Adrenal gland (tissue), 12 donors: ENCODE data around the gene ALDH5A1. TPM values are rescaled to one million over a fixed set of nuclear protein-coding genes. Genes with fewer than 3 reads are reported as not detected.

Experiments
- DNase-seq, 7 donors: peaks; one replicate each; pipeline ENCODE4 v3.0.0-alpha.2; 2019 to 2020
- H3K27ac ChIP-seq, 5 donors: fragments of 200-600 bp; sonication (generic) in 4 of 5; 1 replicate in 3 of 5; 2 replicates in 2 of 5; pipeline versions ENCODE4 v1.5.1 to v1.8.0; 2016 to 2020; ENCODE audit warnings: mild to moderate bottlenecking in 1 of 5
- H3K27me3 ChIP-seq: fragments of 200-600 bp; 2 replicates; pipeline ENCODE4 v1.8.0; 2021
- H3K36me3 ChIP-seq, 2 donors: fragments of 200-600 bp; replicated peaks in 1 of 2; 1 replicate in 1 of 2; 2 replicates in 1 of 2; pipeline versions ENCODE4 v1.5.1 to v1.8.0; 2018 to 2022
- H3K4me1 ChIP-seq, 2 donors: fragments of 200-600 bp; replicated peaks in 1 of 2; 1 replicate in 1 of 2; 2 replicates in 1 of 2; pipeline versions ENCODE4 v1.5.1 to v1.8.0; 2018 to 2021
- H3K4me3 ChIP-seq, 4 donors: fragments of 200-600 bp; sonication (generic) in 3 of 4; one replicate each; pipeline ENCODE4 v1.5.1; 2016 to 2018
- H3K9me3 ChIP-seq, 3 donors: fragments of 200-600 bp; sonication (generic) in 1 of 3; replicated peaks in 1 of 3; 1 replicate in 2 of 3; 2 replicates in 1 of 3; pipeline versions ENCODE4 v1.5.1 to v1.8.0; 2016 to 2021
- POLR2A ChIP-seq, 2 donors: fragments of 450-650 bp; IDR thresholded peaks; one replicate each; pipeline ENCODE4 v1.6.1; 2017; ENCODE audit warnings: antibody characterized with exemption in 2 of 2, mild to moderate bottlenecking in 2 of 2, moderate library complexity in 1 of 2
- WGBS, 4 donors: extraction: QIAGEN DNeasy Blood & Tissue Kit in 2 of 4; methylation state at CpG; one replicate each; pipeline versions ENCODE4 v1.1.5 to v1.1.7; 2013 to 2017; 5-methylcytosine and 5-hydroxymethylcytosine counted together
- intact Hi-C, 2 donors: fragments of 100-400 bp; cut with DNase I; formaldehyde crosslinking; loops; one replicate each; pipeline versions ENCODE4 v1.14.1 to v1.15.0; 2022 to 2023
- polyA plus RNA-seq, 3 donors: library from polyadenylated mRNA; stranded (reverse); fragments of 200-250 nt in 2 of 3; fragments of 350-450 nt in 1 of 3; fragmentation: Illumina TruSeq in 1 of 3; extraction: RNeasy Lipid Tissue Mini Kit (QIAGEN cat#74804) in 1 of 3; gene quantifications; one replicate each; pipeline ENCODE4 v1.2.3, GENCODE V29; 2013 to 2014
- total RNA-seq, 9 donors: library from RNA; depleted of rRNA in 4 of 9; stranded (reverse); fragments of >200 nt in 4 of 9; fragments of 120-200 nt in 1 of 9; fragmentation: NEBNext Ultra II Directional in 1 of 9; extraction: Animal tissue kit (Norgen Biotek cat#: 25700) in 1 of 9; gene quantifications; one replicate each; pipeline versions ENCODE4 v1.1.0 to v1.2.4, GENCODE V29; 2013 to 2023
- TF ChIP-seq, protein P1 (sequence below), 6 experiments: fragments of 450-650 bp in 4 of 6; fragments of 200-600 bp in 2 of 6; sonication (generic) in 1 of 6; IDR thresholded peaks; 1 replicate in 5 of 6; 2 replicates in 1 of 6; pipeline versions ENCODE4 v1.5.1 to v1.8.0; 2016 to 2021; ENCODE audit warnings: antibody characterized with exemption in 6 of 6, mild to moderate bottlenecking in 2 of 6, moderate library complexity in 1 of 6
- donor health status: healthy with polysubstance abuse.
- donor health status: Bipolar disorder and iron deficiency.
- donor health status: DM: yes; HTN: yes; CAD: no.
- donor health status: DM: no; HTN: no; CAD: no.
- donor health status: DM: no; HTN: no; CAD: no.
- donor health status: DM: yes; HTN: yes; CAD: no.

ALDH5A1 gene
- total and polyA plus RNA-seq, 12 donors = 3.2 to 23.1 (median 10.5) TPM

DNA sequence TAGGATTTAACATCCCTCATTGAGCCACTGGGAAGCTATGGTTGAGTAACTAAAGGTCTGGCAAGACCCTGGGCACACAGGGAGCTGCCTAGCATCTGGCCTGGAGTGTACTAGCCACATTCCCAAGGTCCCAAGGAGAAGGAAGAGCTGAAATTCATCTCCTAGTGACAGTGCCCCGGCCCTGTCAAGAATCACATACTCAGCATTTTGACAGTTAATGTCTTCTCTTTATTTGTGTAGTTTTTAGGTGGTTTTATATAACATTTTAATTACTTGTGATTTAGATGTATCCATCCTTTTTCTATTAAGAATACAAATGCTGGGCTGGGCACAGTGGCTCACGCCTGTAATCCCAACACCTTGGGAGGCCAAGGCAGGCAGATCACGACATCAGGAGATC, 40.4 kb downstream of the ALDH5A1 start:
- no peak overlapping the region for H3K27ac ChIP-seq
- no peak overlapping the region for H3K4me3 ChIP-seq

DNA sequence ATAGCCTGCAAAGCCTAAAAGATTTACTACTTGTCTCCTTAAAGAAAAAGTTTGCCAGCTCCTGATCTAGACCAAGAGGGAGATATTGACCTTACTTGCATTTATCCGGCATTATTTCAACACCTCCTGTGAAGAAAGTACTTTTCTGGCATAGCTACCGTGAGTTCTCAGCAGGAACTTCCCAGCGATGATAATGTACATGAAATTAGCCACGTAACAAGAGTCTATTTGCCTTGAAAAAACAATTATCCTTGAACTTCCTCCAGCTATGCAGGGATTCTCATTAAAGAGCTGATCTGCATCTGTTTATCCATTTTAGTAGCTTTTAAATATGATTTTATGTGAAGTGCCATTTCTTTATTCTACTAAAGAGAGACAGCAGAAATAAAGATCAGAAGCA, 41.7 kb downstream of the ALDH5A1 start:
- peaks cover 0 to 4% of the 10 kb centered on the region in 2 donors for H3K36me3 ChIP-seq
- TF ChIP-seq POLR2A (IDR thresholded peaks at IDR 0.05) = no peak
- TF ChIP-seq, protein P1, sequence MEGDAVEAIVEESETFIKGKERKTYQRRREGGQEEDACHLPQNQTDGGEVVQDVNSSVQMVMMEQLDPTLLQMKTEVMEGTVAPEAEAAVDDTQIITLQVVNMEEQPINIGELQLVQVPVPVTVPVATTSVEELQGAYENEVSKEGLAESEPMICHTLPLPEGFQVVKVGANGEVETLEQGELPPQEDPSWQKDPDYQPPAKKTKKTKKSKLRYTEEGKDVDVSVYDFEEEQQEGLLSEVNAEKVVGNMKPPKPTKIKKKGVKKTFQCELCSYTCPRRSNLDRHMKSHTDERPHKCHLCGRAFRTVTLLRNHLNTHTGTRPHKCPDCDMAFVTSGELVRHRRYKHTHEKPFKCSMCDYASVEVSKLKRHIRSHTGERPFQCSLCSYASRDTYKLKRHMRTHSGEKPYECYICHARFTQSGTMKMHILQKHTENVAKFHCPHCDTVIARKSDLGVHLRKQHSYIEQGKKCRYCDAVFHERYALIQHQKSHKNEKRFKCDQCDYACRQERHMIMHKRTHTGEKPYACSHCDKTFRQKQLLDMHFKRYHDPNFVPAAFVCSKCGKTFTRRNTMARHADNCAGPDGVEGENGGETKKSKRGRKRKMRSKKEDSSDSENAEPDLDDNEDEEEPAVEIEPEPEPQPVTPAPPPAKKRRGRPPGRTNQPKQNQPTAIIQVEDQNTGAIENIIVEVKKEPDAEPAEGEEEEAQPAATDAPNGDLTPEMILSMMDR (IDR thresholded peaks at IDR 0.05) = no peak
- H3K9me3 ChIP-seq = no peaks in the 10 kb centered on the region
- intact Hi-C loops = no loop called here
- WGBS, 4 donors = 34 to 47% (median 40%) methylated on average over 4 of the region's 4 CpGs
- H3K4me3 ChIP-seq = no peak overlapping the region
- no peaks in the 10 kb centered on the region for H3K4me1 ChIP-seq
- no peaks in the 10 kb centered on the region for H3K27me3 ChIP-seq
- H3K27ac ChIP-seq = no peak overlapping the region
- DNase-seq = no peak

More for the DNA sequence above, 40.4 kb downstream of the ALDH5A1 start:
- peaks cover 0 to 4% of the 10 kb centered on the region in 2 donors for H3K36me3 ChIP-seq
- no peak for TF ChIP-seq POLR2A (IDR thresholded peaks at IDR 0.05)
- TF ChIP-seq, protein P1 (IDR thresholded peaks at IDR 0.05) = no peak
- no peak for DNase-seq
- 64 to 99% (median 79%) methylated on average over 3 of the region's 3 CpGs for WGBS, 4 donors
- H3K4me1 ChIP-seq = no peaks in the 10 kb centered on the region
- intact Hi-C loops = no loop called here
- no peaks in the 10 kb centered on the region for H3K27me3 ChIP-seq
- H3K9me3 ChIP-seq = no peaks in the 10 kb centered on the region

DNA sequence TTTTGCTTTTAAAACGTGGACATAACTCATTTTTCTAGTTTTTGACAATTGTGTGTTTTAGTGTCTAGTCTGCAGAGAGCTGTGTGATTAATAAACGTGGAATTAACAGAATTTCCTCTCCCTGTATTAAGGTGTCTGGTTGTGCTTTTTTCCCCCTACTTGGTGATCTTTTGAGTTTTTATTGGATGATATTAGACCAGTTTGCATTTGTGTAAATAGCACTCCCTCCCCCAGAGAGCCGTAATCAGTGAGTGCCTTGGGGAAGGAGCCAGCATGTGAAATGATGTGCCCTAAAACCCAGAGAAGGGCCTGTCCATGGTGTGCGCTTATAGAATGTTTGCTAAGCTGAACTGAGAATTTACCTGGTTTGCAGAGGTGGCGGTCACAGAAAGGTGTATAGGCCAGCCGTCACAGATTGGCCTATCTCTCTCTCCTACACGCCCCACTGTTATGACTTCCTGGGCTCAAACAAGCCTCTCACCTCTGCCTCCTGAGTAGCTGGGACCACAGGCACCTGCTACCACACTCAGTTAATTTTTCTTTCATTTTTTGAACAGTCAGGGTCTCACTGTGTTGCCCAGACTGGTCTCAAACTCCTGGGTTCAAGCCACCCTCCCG, 42.4 kb downstream of the ALDH5A1 start:
- WGBS, 4 donors = 89 to 93% (median 91%) methylated on average over 8 of the region's 8 CpGs
- peaks cover 0 to 4% of the 10 kb centered on the region in 2 donors for H3K36me3 ChIP-seq
- no peaks in the 10 kb centered on the region for H3K9me3 ChIP-seq
- H3K27me3 ChIP-seq = no peaks in the 10 kb centered on the region
- H3K27ac ChIP-seq = no peak overlapping the region
- DNase-seq = no peak
- H3K4me3 ChIP-seq = no peak overlapping the region
- TF ChIP-seq, protein P1 (IDR thresholded peaks at IDR 0.05) = no peak
- no peak for TF ChIP-seq POLR2A (IDR thresholded peaks at IDR 0.05)
- intact Hi-C loops = no loop called here
- H3K4me1 ChIP-seq = no peaks in the 10 kb centered on the region

DNA sequence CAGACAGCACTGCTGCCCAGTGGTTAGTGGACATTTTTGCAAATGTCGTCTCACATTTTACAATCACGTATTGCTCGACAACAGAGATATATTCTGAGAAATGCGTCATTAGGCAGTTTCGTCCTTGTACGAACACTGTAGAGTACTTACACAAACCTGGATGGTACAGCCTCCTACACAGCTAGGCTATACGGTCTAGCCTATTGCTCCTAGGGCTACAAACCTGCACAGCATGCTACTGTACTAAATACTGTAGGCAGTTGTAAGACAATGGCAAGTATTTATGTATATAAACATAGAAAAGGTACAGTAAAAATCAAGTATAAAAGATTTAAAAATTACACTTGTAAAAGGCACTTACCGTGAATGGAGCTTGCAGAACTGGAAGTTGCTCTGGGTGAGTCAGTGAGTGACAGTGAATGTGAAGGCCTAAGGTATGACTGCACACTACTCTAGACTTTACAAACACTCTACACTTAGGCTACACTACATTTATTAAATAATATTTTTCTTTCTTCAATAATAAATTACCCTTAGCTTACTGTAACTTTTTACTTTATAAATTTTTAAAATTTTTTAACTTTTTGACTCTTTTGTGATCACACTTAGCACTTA, 43.1 kb downstream of the ALDH5A1 start:
- Histone ChIP-seq H3K4me1 (no peaks in the 10 kb centered on the region), H3K27ac (no peak overlapping the region), H3K9me3 (no peaks in the 10 kb centered on the region), H3K27me3 (no peaks in the 10 kb centered on the region), H3K4me3 (no peak overlapping the region), H3K36me3 (peaks cover 0 to 4% of the 10 kb centered on the region in 2 donors)
- WGBS, 4 donors = 94 to 97% (median 96%) methylated on average over 8 of the region's 8 CpGs
- intact Hi-C loops = no loop called here
- TF ChIP-seq POLR2A (IDR thresholded peaks at IDR 0.05) = no peak
- TF ChIP-seq, protein P1 (IDR thresholded peaks at IDR 0.05) = no peak
- no peak for DNase-seq
